ENCODE measurements around the gene AKAP13.

AKAP13 gene

GRCh38 chr15:85762039-85762755, 381.8 kb downstream of the AKAP13 start:
- DNase-seq: no peak

GRCh38 chr15:85762756-85763127, 382.3 kb downstream of the AKAP13 start:
- DNase-seq: no peak

DNA sequence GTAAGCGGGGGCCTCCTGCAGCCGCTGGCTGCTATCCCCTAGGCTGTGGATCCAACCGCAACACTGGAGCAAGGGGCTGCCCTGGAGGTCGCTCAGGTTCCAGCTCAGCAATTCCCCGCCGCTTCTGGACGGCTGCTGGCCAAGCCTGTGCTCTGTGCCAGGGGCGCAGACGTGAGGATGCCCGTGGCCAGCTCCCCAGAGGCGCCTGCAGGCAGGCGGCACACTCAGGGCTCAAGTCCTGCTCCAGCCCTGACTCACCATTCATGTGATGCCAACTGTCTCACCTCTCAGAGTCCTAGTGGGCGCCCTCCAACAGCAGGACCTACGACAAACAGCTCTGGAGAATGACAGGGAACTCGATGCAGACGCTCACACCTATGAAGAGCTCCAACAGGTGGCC, 382.8 kb downstream of the AKAP13 start:
- no peak for DNase-seq

DNA sequence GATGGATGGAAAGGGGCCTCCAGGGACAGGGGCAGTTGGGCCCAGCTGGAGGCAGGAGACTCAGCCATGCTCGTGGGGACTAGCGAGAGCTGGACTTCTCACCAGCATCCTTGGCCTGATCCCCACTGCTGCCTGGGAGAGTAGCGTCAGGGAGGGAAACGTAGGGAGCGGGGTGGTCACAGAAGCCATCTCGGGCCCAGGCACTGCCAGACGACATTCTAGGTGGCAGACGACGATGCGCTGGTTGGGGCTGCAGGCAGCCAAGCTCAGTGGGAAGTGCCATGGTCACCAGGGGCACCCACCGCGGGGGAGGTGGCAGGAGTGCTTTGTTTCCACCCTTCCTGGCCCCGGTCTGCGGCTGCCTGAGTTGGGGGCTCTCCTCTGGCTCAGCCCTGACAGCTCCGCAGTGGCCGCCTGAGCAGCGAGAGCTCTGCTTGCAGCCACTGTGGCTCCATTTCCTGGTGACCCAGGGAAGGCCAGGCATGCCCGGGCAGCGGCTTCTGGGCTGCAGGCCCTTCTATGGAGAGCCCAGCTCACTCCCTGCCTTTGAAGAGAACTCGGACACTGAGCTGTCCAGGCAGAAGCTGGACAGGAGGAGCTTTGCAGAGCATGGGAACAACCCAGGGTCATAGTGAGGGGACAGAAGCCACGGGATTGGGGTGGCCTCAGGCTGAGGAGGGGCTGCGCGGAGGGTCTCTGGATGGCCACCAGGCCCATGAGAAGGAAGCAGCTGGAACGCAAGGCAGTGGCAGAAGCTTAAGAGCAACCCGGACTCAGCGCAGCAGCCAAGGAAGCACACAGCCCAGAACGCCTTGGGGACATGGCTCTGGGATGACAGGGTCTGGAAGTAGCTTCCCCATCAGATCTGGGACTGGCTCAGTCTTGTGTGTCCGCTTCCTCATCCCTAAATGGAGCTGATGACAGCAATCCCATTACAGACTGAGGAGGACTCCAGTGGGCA, 383.6 kb downstream of the AKAP13 start:
- DNase-seq: no peak

- DNase-seq: no peak
Measured at GRCh38 chr15:85764649-85765277, 384.4 kb downstream of the AKAP13 start.

GRCh38 chr15:85766001-85766831, 385.8 kb downstream of the AKAP13 start:
- DNase-seq: no peak

DNA sequence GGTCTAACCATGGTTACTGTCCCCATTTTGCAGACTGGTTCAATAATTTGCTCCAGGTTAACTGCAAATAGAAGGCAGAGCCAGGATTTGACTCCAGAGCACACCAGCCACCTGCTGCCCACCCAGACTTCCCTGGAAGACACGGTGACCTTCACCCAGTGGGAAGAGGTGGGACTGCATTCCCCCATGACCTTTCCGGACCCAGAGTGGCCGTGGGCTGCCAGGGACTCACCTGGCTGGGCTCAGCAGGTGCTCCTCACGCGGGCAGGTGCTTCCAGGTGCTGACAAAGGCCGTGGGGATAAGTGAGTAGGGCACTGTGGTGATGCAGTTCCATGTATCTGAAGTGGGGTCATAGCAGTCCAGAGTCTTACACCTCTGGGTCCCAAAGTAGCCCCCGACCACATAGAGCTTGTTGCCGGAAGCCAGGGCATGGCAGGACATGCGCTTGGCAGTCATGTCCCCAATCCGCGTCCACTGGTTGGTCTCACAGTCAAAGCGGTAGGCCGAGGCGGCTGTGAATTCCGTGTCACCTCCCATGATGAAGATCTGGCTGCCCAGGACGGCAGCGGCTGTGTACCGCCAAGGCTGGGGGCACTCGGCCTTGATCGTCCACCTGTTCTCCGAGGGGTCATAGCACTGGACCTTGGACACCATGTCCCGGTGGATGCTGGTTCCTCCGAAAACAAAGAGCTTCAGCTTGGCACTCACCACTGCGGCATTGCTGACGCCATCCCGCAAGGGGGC, 387.6 kb downstream of the AKAP13 start:
- DNase-seq: no peak

- DNase-seq: no peak
Measured at GRCh38 chr15:85768595-85769168, 388.3 kb downstream of the AKAP13 start.

DNA sequence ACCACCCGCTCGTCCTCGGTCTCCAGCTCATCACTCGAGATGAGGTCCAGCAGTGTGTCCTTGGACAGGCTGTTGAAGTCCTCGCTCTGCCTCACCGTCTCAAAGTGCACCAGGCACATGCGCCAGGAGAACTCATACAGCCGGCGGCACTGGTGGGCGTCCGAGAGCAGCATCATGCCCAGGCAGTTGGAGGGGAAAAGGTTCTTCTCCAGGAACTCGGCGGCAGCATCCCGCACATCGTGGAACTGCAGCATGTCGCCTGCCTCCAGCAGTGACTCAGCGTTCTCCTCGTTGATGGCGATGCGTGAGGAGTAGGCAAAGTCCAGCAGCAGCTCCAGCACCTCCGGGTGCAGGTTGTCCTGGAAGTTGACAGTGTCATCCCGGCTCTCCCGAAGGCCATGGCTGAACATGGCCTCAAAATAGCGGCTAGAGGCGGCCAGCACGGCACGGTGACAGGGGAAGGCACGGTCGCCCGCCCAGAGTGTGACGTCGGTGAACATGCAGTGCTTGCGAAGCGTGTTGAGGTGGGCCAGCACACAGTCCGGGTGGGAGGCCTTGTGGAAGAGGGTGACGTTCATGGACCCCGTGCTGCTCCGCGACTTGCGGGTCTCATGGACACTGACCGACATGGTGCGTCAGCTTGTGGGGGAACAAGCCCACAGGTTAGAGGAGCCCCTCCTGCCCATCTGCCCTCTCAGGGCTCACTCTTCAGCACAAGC, 388.9 kb downstream of the AKAP13 start:
- DNase-seq: no peak

GRCh38 chr15:85770096-85771041, 390.0 kb downstream of the AKAP13 start:
- DNase-seq: no peak

DNA sequence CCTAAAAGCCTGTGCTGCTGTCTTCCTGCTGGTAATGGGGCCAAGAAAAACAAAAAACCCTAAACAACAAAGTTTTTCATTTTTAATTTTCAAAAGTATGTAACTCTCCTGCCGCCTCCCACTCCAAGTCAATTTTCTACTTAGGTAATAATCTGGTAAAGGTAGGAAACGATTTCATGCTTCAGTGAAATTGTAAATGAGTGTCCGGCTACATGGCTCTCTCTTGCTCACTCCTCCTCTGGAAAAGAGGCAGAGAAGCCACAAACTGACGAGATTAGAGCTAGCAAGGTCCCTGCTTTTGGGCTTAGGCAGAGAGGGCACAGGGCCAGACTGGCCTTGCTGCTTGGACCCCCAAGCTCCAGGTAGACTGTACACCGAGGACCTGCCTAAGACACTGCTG, 390.9 kb downstream of the AKAP13 start:
- DNase-seq: no peak

DNA sequence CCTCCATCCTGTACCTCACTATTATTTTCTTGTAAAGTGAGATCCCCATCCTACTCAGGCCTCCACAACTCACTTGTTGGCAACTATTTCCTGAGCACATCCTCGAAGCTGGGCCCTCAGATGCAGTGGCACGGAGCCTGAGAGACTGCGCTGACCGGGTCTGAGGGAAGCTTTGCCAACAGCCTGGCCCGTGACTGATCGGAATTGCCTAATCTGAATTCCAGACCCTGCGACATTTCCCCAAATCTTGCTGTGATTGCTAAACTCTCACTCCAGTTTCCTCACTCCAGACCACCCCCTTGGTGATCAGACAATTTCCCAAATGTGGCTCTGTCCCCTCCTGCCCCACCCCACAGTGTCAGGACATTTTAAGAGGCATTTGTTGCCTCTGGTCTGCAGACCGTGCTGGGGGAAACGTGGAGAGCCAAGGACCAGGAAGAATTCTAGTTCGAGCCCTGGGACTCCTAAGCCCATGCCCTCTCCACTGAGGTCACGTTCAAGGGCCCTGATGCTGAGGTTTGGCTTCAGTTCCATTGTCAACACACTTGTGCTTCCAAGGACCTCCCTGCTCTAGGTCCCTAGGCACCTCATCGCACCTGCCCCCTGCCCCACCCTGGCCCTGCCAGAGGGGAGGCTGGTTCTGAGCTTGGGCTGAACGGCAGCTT, 391.5 kb downstream of the AKAP13 start:
- no peak for DNase-seq

- peak; percentile 54 for DNase-seq
Measured at GRCh38 chr15:85772668-85773067, 392.3 kb downstream of the AKAP13 start.

DNA sequence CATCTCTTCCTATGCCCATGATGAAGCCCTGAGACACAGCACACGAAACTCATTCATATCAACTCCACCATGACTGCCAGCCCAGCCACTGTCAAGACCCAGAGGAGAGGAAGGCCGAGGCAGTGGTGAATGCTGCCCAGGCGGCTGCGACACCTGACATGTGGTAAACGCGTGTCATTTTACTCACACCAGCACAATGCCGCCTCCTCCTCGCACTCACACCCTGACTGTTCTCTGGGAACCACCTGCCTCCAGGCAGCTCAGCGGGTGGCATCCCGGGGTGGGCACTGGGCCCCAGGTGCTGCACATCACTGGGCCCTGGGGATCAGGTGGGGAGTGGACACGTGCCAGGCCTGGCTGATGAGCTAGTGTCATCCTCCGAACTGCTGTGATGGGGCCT, 392.8 kb downstream of the AKAP13 start:
- DNase-seq: no peak

- no peak for DNase-seq
Measured at GRCh38 chr15:85773970-85774369, 393.6 kb downstream of the AKAP13 start.

DNA sequence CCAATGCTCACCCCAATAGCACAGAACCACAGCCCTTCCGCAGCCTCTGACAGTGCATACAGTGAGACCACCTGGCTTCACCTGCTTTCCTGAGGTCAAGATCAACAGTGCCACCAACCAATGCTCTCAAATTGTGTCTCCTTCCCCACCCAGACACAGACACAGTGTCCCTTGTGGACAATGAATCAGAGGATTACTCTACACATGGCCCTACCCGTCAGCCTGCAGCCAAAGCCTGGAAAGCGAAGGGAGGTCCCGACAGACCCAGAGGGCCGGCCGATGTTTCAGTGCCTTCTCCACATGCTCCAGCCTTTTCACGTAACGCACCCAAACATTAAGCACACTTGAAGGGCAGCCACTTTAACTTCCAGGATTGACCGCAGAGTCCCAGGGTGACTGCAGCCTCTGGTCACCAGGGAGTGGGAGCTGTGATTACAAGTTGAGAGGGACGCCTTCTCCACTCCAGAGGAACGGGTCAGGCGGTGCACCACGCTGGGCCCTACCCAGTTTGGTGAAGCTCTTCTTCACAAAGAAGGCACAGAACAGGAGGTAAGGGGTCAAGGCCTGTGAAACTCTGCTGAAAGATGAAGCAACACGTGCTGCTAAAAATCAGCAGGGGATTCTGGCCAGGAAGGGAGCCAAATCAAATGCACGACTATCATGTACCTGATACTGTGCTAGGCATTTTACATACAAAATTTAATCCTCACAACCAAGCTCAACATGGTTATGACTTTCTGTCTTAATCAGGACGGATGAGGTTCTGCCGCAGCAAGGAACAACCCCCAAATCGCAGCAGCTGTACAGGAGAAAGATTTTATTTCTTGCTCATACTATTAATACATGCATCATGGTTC, 397.1 kb downstream of the AKAP13 start:
- DNase-seq: no peak

DNA sequence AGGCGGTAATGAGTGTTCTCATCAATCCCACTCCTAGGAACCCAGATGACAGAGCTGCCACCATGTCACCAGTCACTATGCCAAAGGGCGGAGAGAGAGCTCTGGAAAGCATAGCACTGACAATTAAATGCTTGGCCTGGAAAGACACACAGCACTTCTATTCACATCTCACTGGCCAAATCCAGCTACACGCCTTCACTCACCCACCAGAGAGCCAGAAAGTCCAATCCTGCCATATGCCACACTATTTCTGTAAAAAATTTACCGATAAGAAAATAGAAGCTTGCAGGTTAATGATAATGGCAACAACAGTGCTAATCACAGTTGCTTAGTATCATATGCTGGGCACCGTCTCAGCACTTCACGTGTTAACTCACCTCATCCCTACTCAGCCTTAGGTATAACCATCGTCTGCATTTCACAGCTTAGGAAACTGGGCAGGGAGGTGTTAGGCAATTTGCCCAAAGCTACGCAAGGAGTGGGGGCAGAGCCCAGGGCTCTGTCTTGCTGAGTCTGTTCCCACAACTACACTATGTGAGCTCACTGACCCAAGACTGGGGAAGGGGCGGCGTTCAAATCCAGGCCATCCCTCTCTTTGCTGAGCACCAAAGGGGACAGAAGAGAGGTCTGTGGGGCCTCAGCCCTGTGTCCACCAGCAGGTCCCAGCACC, 397.8 kb downstream of the AKAP13 start:
- DNase-seq: no peak

GRCh38 chr15:85779249-85779648, 398.8 kb downstream of the AKAP13 start:
- DNase-seq: no peak

Data from NCI-H1105 treated with DMSO at 0.1 percent for 48 hours (cell line).